Endothelial cell of umbilical vein (primary cell): ENCODE data around the gene AUTS2.

ENCODE experiments used
- EZH2 ChIP-seq: IDR thresholded peaks from 2 replicates; pipeline ENCODE4 v1.6.1; 2012; ENCODE audit warnings: borderline replicate concordance, low read depth, mild to moderate bottlenecking, moderate library complexity, low read length, inconsistent platforms; ENCODE audit not compliant: severe bottlenecking
- FOS ChIP-seq: IDR thresholded peaks from 2 replicates; pipeline ENCODE4 v1.6.1; 2011; ENCODE audit warnings: mild to moderate bottlenecking, low read length, moderate library complexity, borderline replicate concordance; ENCODE audit not compliant: insufficient read depth
- GATA2 ChIP-seq: IDR thresholded peaks from 2 replicates; pipeline ENCODE4 v1.7.0; 2011; ENCODE audit warnings: low read depth, mild to moderate bottlenecking, moderate library complexity, mixed read lengths, low read length; ENCODE audit not compliant: insufficient read length, insufficient read depth
- JUN ChIP-seq: IDR thresholded peaks from 2 replicates; pipeline ENCODE4 v1.6.1; 2011; ENCODE audit warnings: borderline replicate concordance, low read depth; ENCODE audit not compliant: insufficient read length, insufficient read depth
- MAX ChIP-seq: IDR thresholded peaks from 2 replicates; pipeline ENCODE4 v1.6.1; 2011; ENCODE audit not compliant: insufficient read depth, insufficient read length
- MYC ChIP-seq: IDR thresholded peaks from one replicate; pipeline ENCODE4 v1.6.1; 2011; ENCODE audit warnings: mild to moderate bottlenecking, low read depth, low read length
- POLR2A ChIP-seq: IDR thresholded peaks from 2 replicates; pipeline ENCODE4 v1.6.1; 2012; ENCODE audit warnings: low read depth, mild to moderate bottlenecking, control low read depth, low read length
- POLR2AphosphoS5 ChIP-seq: IDR thresholded peaks from 2 replicates; pipeline ENCODE4 v1.6.1; 2012; ENCODE audit warnings: low read depth, mild to moderate bottlenecking, control low read depth, low read length, moderate library complexity; ENCODE audit not compliant: insufficient read depth
- TF ChIP-seq, protein P1 (sequence below), 2 donors: IDR thresholded peaks; 1 replicate in 1 of 2; 2 replicates in 1 of 2; pipeline ENCODE4 v1.5.1; 2011; ENCODE audit warnings: low read length in 2 of 2, mild to moderate bottlenecking in 2 of 2, moderate library complexity in 2 of 2, control low read depth in 1 of 2, inconsistent platforms in 1 of 2, low read depth in 1 of 2; ENCODE audit not compliant: insufficient read depth in 1 of 2; ENCODE audit errors: extremely low read depth in 1 of 2

DNA sequence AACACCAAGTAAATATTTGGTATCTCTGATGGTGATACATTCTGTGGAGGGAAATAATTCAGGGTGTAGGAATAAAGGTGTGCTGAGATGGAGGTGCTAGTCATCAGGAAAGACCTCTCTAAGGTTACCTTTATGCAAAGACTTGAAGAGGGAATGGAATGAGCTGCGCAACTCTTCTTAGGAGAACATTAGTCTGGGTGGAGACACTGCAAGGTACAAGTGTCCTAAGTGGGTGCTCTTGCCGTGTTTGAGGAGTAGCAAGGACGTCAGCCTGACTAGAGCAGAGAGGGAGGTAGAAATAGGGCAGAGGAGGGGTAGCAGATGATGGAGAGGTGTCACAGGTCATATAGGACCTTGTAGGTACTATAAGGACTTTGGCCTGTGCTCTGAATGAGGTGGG, 148.1 kb downstream of the AUTS2 start:
- TF ChIP-seq POLR2AphosphoS5: no peak
- TF ChIP-seq, protein P1, sequence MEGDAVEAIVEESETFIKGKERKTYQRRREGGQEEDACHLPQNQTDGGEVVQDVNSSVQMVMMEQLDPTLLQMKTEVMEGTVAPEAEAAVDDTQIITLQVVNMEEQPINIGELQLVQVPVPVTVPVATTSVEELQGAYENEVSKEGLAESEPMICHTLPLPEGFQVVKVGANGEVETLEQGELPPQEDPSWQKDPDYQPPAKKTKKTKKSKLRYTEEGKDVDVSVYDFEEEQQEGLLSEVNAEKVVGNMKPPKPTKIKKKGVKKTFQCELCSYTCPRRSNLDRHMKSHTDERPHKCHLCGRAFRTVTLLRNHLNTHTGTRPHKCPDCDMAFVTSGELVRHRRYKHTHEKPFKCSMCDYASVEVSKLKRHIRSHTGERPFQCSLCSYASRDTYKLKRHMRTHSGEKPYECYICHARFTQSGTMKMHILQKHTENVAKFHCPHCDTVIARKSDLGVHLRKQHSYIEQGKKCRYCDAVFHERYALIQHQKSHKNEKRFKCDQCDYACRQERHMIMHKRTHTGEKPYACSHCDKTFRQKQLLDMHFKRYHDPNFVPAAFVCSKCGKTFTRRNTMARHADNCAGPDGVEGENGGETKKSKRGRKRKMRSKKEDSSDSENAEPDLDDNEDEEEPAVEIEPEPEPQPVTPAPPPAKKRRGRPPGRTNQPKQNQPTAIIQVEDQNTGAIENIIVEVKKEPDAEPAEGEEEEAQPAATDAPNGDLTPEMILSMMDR (IDR thresholded peaks at IDR 0.05; ENCODE audit: extremely low read depth in 1 of 2, insufficient read depth in 1 of 2, low read depth in 1 of 2, low read length in 2 of 2): no peak
- TF ChIP-seq EZH2: no peak
- TF ChIP-seq FOS: no peak
- TF ChIP-seq MAX: no peak
- no peak for TF ChIP-seq POLR2A
- no peak for TF ChIP-seq MYC
- TF ChIP-seq JUN: no peak
- no peak for TF ChIP-seq GATA2
